GM19035 (cell line): ENCODE measurements around the gene DEGS1.
"Not testable (repeated sequence)": the region's sequence is repeated elsewhere in the genome, so short reads cannot be mapped to it uniquely, and the experiment has no call there.

Experiments used
- ATAC-seq: cut with Tn5 transposase; IDR thresholded peaks from one replicate; pipeline ENCODE4 v1.9.1; 2021; ENCODE audit not compliant: unreplicated experiment

The DEGS1 gene

GRCh38 chr1:224180783-224181452 is 2.1 kb upstream of the DEGS1 start:
- no peak for ATAC-seq

- ATAC-seq, result no peak
Observed at GRCh38 chr1:224181453-224181810, 1.6 kb upstream of the DEGS1 start.

DNA sequence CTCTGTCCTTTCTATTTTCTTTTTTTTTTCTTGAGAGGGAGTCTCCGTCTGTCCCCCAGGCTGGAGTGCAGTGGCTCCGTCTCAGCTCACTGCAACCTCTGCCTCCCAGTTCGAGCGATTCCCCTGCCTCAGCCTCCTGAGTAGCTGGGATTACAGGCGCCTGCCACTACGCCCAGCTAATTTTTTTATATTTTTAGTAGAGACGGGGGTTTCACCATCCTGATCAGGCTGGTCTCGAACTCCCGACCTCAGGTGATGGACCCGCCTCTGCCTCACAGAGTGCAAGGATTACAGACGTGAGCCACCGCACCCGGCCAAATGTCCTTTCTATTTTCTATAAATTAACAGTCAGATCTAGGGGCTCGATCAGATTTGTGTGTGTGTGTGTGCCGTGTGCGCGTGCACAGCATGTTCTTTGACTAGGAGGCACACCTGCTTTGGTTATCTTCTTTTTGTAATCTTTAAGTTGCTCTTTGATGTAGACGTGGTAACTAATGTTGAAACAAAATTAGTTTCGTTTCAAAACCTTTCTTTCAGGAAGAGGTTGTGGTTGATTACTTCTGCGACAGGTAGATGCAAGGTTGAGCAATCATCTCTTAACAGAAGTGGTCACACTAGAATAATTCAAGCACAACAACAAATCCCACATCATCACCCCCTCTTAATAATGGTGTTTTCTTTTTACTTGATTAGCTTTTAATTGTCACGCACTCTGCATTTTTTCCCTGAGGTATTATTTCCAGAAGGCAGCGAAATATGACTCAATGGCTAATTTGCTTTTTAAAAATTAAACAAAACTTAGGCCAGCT is 779 bp upstream of the DEGS1 start:
- ATAC-seq, result peak; percentile 39

- peak; percentile 46 for ATAC-seq
Observed at GRCh38 chr1:224183591-224184312, 712 bp downstream of the DEGS1 start.

DNA sequence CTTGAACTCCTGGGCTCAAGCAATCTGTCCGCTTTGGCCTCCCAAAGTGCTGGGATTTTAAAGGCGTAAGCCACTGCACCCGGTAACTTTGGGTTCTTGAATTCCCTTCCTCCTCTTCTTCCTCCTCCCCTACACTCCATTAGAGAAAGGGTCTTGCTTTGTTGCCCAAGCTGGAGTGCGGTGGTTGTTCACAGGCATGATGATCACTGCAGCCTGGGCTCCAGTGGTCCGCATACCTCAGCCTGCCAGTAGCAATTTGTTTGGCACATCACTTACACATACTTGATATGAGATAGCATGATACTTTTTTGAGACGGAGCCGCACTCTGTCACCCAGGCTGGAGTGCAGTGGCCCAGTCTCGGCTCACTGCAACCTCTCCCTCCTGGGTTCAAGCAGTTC is 2.2 kb downstream of the DEGS1 start:
- ATAC-seq, result no peak

DNA sequence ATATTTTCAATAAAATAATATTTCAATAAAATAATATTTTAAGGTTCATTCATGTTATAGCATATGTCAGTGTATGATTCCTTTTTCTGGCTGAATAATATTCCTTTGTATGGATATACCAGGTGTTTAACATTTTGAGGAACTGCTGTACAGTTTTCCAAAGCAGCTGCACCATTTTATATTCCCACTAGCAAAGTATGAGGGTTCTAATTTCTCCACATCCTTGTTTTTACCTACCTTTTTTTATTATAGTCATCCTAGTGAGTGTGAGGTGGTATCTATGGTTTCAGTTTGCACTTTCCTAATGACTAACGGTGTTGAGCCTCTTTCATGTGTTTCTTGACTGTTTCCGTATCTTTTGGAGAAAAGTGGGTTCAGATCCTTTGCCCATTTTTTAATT is 5.2 kb downstream of the DEGS1 start:
- ATAC-seq, result no peak

DNA sequence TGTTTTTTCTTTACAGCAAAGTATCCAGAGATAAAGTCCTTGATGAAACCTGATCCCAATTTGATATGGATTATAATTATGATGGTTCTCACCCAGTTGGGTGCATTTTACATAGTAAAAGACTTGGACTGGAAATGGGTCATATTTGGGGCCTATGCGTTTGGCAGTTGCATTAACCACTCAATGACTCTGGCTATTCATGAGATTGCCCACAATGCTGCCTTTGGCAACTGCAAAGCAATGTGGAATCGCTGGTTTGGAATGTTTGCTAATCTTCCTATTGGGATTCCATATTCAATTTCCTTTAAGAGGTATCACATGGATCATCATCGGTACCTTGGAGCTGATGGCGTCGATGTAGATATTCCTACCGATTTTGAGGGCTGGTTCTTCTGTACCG is 6.5 kb downstream of the DEGS1 start:
- no peak for ATAC-seq

DNA sequence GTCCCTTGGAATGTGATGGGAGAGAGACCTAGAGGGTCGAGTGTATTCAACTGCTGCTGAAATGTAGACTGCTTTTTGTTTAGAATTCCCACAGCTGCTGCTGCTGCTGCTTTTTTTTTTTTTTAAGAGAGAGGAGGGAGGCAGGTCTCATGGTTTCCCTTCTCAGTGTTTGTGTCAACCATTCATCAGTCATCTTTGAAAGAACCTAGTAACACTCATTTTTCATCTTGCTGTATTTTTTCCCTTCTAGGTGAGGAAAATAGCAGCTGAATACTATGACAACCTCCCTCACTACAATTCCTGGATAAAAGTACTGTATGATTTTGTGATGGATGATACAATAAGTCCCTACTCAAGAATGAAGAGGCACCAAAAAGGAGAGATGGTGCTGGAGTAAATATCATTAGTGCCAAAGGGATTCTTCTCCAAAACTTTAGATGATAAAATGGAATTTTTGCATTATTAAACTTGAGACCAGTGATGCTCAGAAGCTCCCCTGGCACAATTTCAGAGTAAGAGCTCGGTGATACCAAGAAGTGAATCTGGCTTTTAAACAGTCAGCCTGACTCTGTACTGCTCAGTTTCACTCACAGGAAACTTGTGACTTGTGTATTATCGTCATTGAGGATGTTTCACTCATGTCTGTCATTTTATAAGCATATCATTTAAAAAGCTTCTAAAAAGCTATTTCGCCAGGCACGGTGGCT is 9.2 kb downstream of the DEGS1 start:
- ATAC-seq, result no peak

DNA sequence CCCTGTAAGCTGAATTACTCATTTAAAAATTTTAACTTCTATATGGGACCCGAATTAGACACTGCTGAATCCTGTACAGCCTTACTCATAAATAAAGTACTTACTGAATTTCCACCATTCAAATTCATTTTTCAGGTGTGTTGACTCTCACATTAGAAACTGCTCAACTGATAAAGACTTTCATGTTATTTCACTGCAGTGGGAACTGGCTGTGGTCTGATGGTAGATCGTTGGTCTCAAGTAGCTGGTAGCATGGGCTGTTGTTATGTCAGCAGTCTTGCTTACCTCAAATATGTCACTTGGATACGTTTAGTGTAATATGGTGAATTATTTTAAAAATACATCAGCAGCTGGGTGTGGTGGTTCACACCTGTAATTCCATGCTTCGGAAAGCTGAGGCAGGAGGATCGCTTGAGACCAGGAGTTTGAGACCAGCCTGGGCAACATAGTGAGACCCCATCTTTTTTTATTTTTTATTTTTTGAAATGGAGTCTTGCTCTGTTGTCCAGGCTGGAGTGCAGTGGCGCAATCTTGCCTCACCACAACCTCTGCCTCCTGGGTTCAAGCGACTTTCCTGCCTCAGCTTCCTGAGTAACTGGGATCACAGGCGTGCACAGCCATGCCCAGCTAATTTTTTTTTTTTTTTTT is 10.4 kb downstream of the DEGS1 start:
- no peak for ATAC-seq

DNA sequence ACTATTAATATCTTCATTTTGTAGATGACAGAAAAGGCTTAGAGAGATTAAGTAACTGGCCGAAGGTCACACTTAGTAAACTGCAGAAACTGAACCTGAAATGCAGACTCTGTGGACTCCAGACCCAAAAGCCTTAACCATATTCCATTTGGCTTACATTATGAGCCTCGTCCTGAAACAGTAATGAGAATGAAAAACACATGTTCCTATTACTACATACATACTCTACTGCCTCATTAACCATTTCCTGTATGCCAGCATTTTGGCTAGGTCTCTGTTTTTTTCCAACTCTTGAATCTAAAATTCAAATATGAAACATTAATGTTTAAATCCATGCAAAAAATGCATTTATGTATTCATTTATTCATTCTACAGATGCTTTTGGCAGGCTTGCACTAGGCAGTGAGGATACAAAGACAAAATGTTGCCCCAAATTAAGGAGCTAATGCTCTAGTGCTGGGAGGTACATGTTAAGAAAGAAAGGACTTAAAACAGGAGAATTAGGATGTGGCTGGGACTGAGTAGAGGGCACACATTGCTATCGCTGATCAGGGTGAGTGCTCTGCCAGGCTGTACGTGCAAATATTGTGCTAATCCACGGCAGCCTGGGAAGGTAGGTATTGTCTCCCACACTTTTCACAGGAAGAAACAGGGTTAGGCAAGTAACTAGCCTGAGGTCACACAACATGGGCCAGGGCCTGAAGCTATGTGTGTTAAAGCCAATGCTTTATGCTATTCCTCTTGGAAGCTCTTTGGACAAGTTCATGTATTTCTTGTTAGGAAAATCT is 14.0 kb downstream of the DEGS1 start:
- ATAC-seq, result no peak

- no peak for ATAC-seq
Observed at GRCh38 chr1:224198572-224198971, 15.5 kb downstream of the DEGS1 start.

- ATAC-seq, result no peak
Observed at GRCh38 chr1:224199679-224200078, 16.6 kb downstream of the DEGS1 start.

GRCh38 chr1:224201383-224201782 is 18.3 kb downstream of the DEGS1 start:
- ATAC-seq, result no peak

- ATAC-seq, result no peak
Observed at GRCh38 chr1:224201853-224202252, 18.8 kb downstream of the DEGS1 start.

DNA sequence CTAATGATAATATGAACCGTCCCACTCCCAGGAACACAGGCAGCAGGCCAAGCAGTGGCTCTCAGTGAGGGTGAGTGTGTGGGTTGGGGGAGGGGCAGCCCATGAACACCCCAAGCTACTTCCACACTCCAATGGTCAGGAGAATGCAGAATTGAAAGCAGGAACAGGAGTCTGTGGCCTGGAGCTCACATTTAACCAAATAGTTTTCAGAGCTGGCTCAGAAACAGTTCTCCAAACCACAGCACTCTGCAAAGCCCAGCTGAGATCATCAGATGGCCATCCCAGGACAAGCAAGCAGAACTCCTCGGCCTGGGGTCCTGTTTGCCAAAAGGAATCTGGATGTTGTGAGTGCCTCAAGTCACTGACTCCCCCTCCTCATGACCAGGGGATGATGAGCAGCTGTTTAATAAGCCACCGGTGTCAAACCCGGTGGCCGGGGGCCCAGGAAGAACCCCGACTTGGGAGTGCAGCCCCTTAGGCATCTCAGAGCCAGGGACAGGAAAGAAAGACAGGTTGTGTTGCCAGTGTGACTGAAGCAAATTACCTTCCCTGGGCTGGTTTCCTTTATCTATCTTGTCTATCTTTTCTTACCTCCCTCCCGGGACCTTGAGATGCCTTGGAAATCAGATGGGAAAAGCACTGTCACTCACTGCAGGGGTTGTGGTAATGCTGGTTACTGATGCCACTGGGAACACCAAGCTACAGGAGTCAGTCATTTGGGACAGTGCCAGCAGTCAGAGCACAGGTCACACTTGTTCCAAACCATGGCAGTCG is 20.4 kb downstream of the DEGS1 start:
- ATAC-seq, result no peak

GRCh38 chr1:224205438-224205840 is 22.4 kb downstream of the DEGS1 start:
- peak; percentile 46 for ATAC-seq

GRCh38 chr1:224205931-224206538 is 23.0 kb downstream of the DEGS1 start:
- ATAC-seq, result not testable (repeated sequence)

DNA sequence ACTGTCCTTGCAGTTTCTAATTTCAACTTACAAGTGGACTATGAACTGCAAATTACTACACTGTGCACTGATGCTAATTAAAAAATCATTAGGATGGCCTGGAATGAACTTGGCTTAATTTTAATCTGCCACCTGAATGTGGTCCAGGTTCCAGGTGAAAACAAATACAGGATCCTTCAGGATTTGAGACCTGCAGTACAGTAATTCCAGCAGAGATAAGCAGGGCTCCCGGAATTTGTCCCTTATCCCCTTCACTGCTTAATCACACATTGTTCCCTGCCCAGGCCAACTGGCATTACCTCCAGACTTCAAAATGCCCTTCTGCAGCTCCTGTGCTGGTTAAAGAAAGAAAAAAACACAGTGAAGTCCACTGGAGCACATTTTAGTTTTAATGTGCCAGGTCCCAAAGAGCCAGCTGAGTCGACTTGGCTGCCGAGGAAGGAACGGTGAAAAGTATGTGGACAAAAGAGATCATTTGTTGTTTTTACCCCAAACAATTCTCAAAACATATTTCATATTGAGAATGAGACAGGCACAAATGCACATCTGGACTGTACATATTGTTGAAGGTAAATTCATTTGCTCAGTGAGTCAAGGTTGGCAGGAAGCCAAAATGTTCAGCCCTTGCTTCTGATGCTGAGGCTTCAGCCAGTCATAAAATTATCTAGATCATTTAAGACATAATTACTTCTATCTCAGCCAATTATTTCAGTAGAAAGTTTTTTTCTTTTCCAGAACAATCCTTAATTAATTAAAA is 28.3 kb downstream of the DEGS1 start:
- ATAC-seq, result no peak
